DND-41 (cell line): Measurements from ENCODE around the gene TPD52L1.

Experiments
- CTCF ChIP-seq: IDR thresholded peaks from 2 replicates; pipeline ENCODE4 v1.5.1; 2012; ENCODE audit warnings: borderline replicate concordance, low read length, moderate library complexity, mild to moderate bottlenecking; ENCODE audit not compliant: poor library complexity, severe bottlenecking; ENCODE audit errors: extremely low read depth
- EZH2 ChIP-seq: IDR thresholded peaks from 3 replicates; pipeline ENCODE4 v1.6.1; 2012; ENCODE audit warnings: borderline replicate concordance, low read depth, mild to moderate bottlenecking, moderate library complexity, low read length, inconsistent platforms; ENCODE audit not compliant: severe bottlenecking

- TF ChIP-seq CTCF (no peak), EZH2 (no peak)
These were observed 77.1 kb downstream of the TPD52L1 start for GRCh38 chr6:125230674-125231073.
